Muscle layer of duodenum (tissue), 2 donors: Measurements from ENCODE around the gene TBC1D25.
"Not testable (repeated sequence)": the region's sequence is repeated elsewhere in the genome, so short reads cannot be mapped to it uniquely, and the experiment has no call there.

ENCODE experiments used
- H3K27ac ChIP-seq: one replicate; pipeline ENCODE4 v1.7.0; 2013; ENCODE audit warnings: mild to moderate bottlenecking, low read length
- H3K27me3 ChIP-seq: one replicate; pipeline ENCODE4 v1.7.0; 2013; ENCODE audit warnings: low read depth, mild to moderate bottlenecking, control low read depth, low read length
- H3K36me3 ChIP-seq, 2 donors: one replicate each; pipeline ENCODE4 v1.7.0; 2013; ENCODE audit warnings: low read length in 2 of 2, control low read depth in 1 of 2, mild to moderate bottlenecking in 1 of 2; ENCODE audit not compliant: insufficient read depth in 2 of 2, control insufficient read depth in 1 of 2
- H3K4me1 ChIP-seq, 2 donors: one replicate each; pipeline ENCODE4 v1.7.0; 2013; ENCODE audit warnings: low read length in 2 of 2, mild to moderate bottlenecking in 2 of 2, control low read depth in 1 of 2, moderate library complexity in 1 of 2; ENCODE audit not compliant: insufficient read depth in 2 of 2, control insufficient read depth in 1 of 2
- H3K4me3 ChIP-seq, 2 donors: one replicate each; pipeline ENCODE4 v1.7.0; 2013; ENCODE audit warnings: low read length in 2 of 2, low read depth in 1 of 2, mild to moderate bottlenecking in 1 of 2
- H3K9me3 ChIP-seq, 2 donors: one replicate each; pipeline ENCODE4 v1.7.0; 2013; ENCODE audit warnings: low read length in 2 of 2, control low read depth in 1 of 2, mild to moderate bottlenecking in 1 of 2; ENCODE audit not compliant: control insufficient read depth in 1 of 2
- donor health status: healthy.

TBC1D25 gene

DNA sequence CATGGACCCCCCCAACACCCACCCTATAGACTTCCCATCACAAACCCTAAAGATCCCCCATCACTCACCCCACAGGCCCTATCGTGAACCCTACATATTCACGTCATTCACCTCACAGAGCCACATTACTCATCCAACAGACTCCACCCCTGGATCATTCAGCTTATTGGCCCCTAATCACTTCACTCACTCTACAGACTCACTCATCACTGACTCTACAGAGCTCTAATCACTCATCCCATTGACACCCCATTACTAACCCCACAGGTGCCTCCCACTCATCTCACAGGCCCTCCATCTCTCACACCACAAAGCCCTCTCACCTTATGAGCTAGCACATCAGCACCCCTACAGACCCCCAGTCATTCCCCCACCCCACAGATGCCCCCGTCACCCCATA lies 6.3 kb upstream of the TBC1D25 start:
- Histone ChIP-seq H3K36me3 (no peaks in the 10 kb centered on the region), H3K4me3 (no peak overlapping the region), H3K27me3 (no peaks in the 10 kb centered on the region), H3K9me3 (no peaks in the 10 kb centered on the region), H3K27ac (no peak overlapping the region), H3K4me1 (no peaks in the 10 kb centered on the region)

DNA sequence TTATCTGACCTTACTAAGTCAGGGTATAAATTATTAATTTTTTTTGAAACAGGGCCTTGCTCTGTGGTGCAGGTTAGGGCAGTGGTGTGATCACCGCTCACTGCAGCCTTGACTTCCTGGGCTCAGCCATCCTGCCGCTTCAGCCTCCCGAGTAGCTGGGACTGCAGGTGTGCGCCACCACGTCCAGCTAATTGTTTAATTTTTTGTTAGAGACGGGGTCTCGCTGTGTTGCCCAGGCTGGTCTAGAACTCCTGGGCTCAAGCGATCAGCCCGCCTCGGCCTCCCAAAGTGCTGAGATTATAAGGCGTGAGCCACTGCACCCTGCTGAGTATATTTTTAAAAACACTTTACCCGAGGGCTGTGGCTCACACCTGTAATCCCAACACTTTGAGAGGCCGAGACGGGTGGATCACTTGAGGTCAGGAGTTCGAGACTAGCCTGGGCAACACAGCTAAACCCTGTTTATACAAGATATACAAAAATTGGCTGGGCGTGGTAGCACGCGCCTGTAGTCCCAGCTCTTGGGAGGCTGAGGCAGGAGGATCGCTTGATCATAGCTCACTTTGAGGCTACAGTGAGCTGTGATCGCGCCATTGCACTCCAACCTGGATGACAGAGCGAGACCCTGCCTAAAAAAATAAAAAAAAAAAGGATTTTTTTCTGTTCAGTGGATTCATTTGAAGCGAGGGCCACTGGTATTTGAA lies 721 bp upstream of the TBC1D25 start:
- Histone ChIP-seq H3K36me3 (no peaks in the 10 kb centered on the region), H3K4me1 (peaks cover 3 to 4% of the 10 kb centered on the region in 2 donors), H3K27me3 (no peaks in the 10 kb centered on the region), H3K9me3 (no peaks in the 10 kb centered on the region), H3K4me3 (peak overlapping the region in 1 of 2 donors; percentile 68), H3K27ac (peak overlapping the region; percentile 23)

DNA sequence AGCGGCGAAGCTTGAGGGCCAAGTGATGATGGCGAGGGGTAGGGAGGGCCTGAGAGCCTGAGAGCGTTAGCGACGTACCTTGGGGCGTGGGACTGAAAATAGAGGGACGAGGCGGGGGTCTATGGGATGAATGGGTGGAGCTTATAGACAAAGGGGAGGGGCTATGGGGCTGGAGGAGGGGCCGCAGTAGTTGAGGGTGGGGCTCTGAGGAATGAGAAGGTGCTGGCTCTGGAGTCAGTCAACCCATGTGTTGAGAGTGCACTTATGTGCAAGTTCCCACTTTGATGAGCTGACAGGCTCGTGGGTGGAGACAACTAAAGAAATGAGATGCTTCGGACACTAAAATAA lies 488 bp downstream of the TBC1D25 start:
- Histone ChIP-seq H3K4me3 (peak overlapping the region; percentile 61 to 68), H3K27ac (peak overlapping the region; percentile 60), H3K36me3 (peaks cover 4 to 5% of the 10 kb centered on the region in 2 donors), H3K27me3 (no peaks in the 10 kb centered on the region), H3K4me1 (peaks cover 3 to 4% of the 10 kb centered on the region in 2 donors), H3K9me3 (no peaks in the 10 kb centered on the region)

DNA sequence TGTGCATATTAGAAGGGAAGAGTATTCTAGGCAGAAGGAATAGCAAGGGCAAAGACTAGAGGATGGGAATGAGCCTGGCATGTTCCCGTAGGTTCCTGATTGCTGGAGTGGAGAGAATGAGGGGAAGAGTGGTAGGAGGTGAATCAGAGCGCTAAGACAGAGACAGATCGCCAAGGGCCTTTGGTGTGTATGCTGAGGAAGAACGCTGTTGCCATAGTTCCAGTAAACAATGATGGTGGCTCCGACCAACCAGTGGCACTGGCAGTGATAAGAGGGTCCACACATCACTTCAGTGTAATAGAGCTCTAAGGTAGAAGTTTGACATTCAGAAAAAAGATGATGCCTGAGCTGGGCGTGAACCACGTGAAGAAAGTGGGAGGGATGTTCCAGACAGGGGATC lies 966 bp downstream of the TBC1D25 start:
- Histone ChIP-seq H3K36me3 (peaks cover 5% of the 10 kb centered on the region in 2 donors), H3K27ac (peak overlapping the region; percentile 60), H3K4me1 (peaks cover 3 to 4% of the 10 kb centered on the region in 2 donors), H3K27me3 (no peaks in the 10 kb centered on the region), H3K4me3 (peak overlapping the region; percentile 61 to 68), H3K9me3 (no peaks in the 10 kb centered on the region)

- Histone ChIP-seq H3K27me3 (no peaks in the 10 kb centered on the region), H3K9me3 (no peaks in the 10 kb centered on the region), H3K4me1 (peaks cover 3 to 4% of the 10 kb centered on the region in 2 donors), H3K36me3 (peaks cover 5% of the 10 kb centered on the region in 2 donors), H3K4me3 (peak overlapping the region in 1 of 2 donors; percentile 68), H3K27ac (no peak overlapping the region)
Observed at GRCh38 chrX:48541140-48541814, 1.8 kb downstream of the TBC1D25 start.

DNA sequence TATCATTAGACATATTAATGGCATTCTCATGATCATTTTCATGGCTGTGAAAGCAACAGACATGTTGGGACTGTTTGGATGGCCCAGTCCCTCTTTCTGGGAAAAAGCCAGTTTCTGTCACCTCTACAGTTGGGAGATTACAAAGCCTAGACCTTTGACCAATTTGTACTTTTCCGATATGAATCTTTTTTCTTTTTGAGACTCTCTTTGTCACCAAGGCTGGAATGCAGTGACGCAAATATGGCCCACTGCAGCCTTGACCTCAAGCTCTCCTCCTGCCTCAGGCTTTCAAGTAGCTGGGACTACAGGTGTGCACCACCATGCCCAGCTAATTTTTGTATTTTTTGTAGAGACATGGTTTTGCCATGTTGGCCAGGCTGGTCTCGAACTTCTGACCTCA lies 9.4 kb downstream of the TBC1D25 start:
- Histone ChIP-seq H3K36me3 (peaks cover 5 to 9% of the 10 kb centered on the region in 2 donors), H3K9me3 (no peaks in the 10 kb centered on the region), H3K4me1 (peaks cover 0 to 5% of the 10 kb centered on the region in 2 donors), H3K4me3 (no peak overlapping the region), H3K27me3 (no peaks in the 10 kb centered on the region), H3K27ac (no peak overlapping the region)

- not testable (repeated sequence) for H3K4me3 ChIP-seq, H3K4me1 ChIP-seq, H3K9me3 ChIP-seq, H3K27me3 ChIP-seq, H3K27ac ChIP-seq
- H3K36me3 ChIP-seq, result peaks cover 8 to 23% of the 10 kb centered on the region in 2 donors
Observed at GRCh38 chrX:48555731-48556325, 16.3 kb downstream of the TBC1D25 start.

GRCh38 chrX:48558271-48558670 lies 18.8 kb downstream of the TBC1D25 start:
- no peaks in the 10 kb centered on the region for H3K9me3 ChIP-seq
- no peak overlapping the region for H3K27ac ChIP-seq
- no peaks in the 10 kb centered on the region for H3K27me3 ChIP-seq
- no peak overlapping the region for H3K4me3 ChIP-seq
- H3K36me3 ChIP-seq, result peaks cover 13 to 40% of the 10 kb centered on the region in 2 donors
- no peaks in the 10 kb centered on the region for H3K4me1 ChIP-seq

- Histone ChIP-seq H3K4me3 (no peak overlapping the region), H3K27me3 (no peaks in the 10 kb centered on the region), H3K9me3 (no peaks in the 10 kb centered on the region), H3K36me3 (peaks cover 11 to 40% of the 10 kb centered on the region in 2 donors), H3K4me1 (no peaks in the 10 kb centered on the region), H3K27ac (no peak overlapping the region)
Observed at GRCh38 chrX:48559636-48560035, 20.1 kb downstream of the TBC1D25 start.

DNA sequence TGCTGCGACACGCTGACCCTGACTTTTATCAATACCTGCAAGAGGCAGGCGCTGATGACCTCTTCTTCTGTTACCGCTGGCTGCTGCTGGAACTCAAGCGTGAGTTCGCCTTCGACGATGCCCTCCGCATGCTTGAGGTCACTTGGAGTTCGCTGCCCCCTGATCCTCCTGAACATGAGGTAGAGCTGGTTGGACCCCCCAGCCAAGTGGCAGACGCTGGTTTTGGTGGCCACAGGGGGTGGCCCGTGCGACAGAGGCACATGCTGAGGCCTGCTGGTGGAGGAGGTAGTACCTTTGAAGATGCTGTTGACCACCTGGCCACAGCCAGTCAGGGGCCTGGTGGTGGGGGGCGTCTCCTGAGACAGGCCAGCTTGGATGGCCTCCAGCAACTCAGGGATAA lies 20.5 kb downstream of the TBC1D25 start:
- Histone ChIP-seq H3K4me3 (no peak overlapping the region), H3K27me3 (no peaks in the 10 kb centered on the region), H3K36me3 (peaks cover 7 to 40% of the 10 kb centered on the region in 2 donors), H3K4me1 (no peaks in the 10 kb centered on the region), H3K9me3 (no peaks in the 10 kb centered on the region), H3K27ac (no peak overlapping the region)

GRCh38 chrX:48560681-48561080 lies 21.2 kb downstream of the TBC1D25 start:
- Histone ChIP-seq H3K27me3 (no peaks in the 10 kb centered on the region), H3K27ac (no peak overlapping the region), H3K36me3 (peaks cover 5 to 40% of the 10 kb centered on the region in 2 donors), H3K9me3 (no peaks in the 10 kb centered on the region), H3K4me3 (no peak overlapping the region), H3K4me1 (no peaks in the 10 kb centered on the region)
